ENCODE results near the gene OR8B12.

DNA sequence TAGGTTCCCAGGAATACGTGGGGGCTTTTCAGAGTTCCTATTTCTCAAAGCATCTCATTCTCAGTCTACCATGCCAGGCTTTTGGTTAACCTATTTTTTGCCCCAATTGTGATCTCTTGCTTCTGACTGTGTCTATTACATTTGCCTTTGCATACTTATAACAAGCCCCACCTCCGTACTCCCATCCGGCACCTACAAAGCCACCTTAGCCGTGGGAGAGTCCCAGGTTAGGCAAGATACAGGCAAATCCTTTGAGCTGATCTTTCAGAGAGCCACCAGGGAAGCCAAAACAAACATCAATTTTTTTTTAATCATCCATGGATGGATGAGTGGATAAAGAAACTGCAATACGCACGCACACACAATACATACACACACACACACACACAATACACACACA lies 49.2 kb upstream of the OR8B12 start:
- TF ChIP-seq, protein P1, sequence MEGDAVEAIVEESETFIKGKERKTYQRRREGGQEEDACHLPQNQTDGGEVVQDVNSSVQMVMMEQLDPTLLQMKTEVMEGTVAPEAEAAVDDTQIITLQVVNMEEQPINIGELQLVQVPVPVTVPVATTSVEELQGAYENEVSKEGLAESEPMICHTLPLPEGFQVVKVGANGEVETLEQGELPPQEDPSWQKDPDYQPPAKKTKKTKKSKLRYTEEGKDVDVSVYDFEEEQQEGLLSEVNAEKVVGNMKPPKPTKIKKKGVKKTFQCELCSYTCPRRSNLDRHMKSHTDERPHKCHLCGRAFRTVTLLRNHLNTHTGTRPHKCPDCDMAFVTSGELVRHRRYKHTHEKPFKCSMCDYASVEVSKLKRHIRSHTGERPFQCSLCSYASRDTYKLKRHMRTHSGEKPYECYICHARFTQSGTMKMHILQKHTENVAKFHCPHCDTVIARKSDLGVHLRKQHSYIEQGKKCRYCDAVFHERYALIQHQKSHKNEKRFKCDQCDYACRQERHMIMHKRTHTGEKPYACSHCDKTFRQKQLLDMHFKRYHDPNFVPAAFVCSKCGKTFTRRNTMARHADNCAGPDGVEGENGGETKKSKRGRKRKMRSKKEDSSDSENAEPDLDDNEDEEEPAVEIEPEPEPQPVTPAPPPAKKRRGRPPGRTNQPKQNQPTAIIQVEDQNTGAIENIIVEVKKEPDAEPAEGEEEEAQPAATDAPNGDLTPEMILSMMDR (IDR thresholded peaks at IDR 0.05; ENCODE audit: insufficient read depth, low read length, poor library complexity, severe bottlenecking), result no peak
- TF ChIP-seq EZH2phosphoT487 (conservative IDR thresholded peaks at IDR 0.05; ENCODE audit: low read length), result no peak

All from SU-DHL-6 (cell line).